Lower lobe of right lung (tissue), 2 donors: Measurements from ENCODE around the gene TWF2. TPM values are rescaled to one million over a fixed set of nuclear protein-coding genes. Genes with fewer than 3 reads are reported as not detected.

ENCODE experiments used
- ATAC-seq, 2 donors: fragments of 200-7000 bp; cut with Tn5 transposase; one replicate each; pipeline ENCODE4 v1.9.1; 2020 to 2022; ENCODE audit warnings: mild to moderate bottlenecking in 2 of 2, moderate library complexity in 2 of 2
- DNase-seq: peaks from one replicate; pipeline ENCODE4 v3.0.0-alpha.2; 2020
- H3K27ac ChIP-seq: fragments of 200-600 bp; one replicate; pipeline ENCODE4 v1.8.0; 2022
- H3K27me3 ChIP-seq: fragments of 200-600 bp; one replicate; pipeline ENCODE4 v1.8.0; 2022; ENCODE audit warnings: low read depth
- H3K36me3 ChIP-seq: fragments of 200-600 bp; one replicate; pipeline ENCODE4 v1.8.0; 2022; ENCODE audit warnings: mild to moderate bottlenecking
- H3K4me1 ChIP-seq: fragments of 200-600 bp; one replicate; pipeline ENCODE4 v1.8.0; 2022
- H3K4me3 ChIP-seq: fragments of 200-600 bp; one replicate; pipeline ENCODE4 v1.8.0; 2022; ENCODE audit warnings: mild to moderate bottlenecking
- H3K9me3 ChIP-seq: fragments of 200-600 bp; one replicate; pipeline ENCODE4 v1.8.0; 2022
- CTCF ChIP-seq: fragments of 200-600 bp; IDR thresholded peaks from one replicate; pipeline ENCODE4 v1.8.0; 2022; ENCODE audit warnings: antibody characterized with exemption, mild to moderate bottlenecking
- intact Hi-C: fragments of 100-400 bp; cut with DNase I; formaldehyde crosslinking; loops from one replicate; pipeline ENCODE4 v1.11.0; 2022
- total RNA-seq: library from RNA; stranded (reverse); fragmentation: NEBNext Ultra II Directional; extraction: Animal tissue kit (Norgen Biotek cat#: 25700); gene quantifications from one replicate; pipeline ENCODE4 v1.2.1, GENCODE V29; 2021
- donor health status: DM: no; HTN: yes; CAD: no; lungs with severe emphysema.

The TWF2 gene
- total RNA-seq, 1 donor from 2014 or later = 62.2 TPM

- intact Hi-C loops = no loop called here
- H3K9me3 ChIP-seq = no peaks in the 10 kb centered on the region
- no peak for TF ChIP-seq CTCF
- H3K4me1 ChIP-seq = peaks cover 21% of the 10 kb centered on the region
- H3K4me3 ChIP-seq = no peak overlapping the region
- no peaks in the 10 kb centered on the region for H3K27me3 ChIP-seq
- DNase-seq = no peak
- H3K36me3 ChIP-seq = peaks cover 94% of the 10 kb centered on the region
- H3K27ac ChIP-seq = no peak overlapping the region
- no peak for ATAC-seq
Observed at GRCh38 chr3:52256622-52257021, 17.7 kb upstream of the TWF2 start.

GRCh38 chr3:52256159-52256558, 17.2 kb upstream of the TWF2 start:
- peaks cover 93% of the 10 kb centered on the region for H3K36me3 ChIP-seq
- no peak overlapping the region for H3K27ac ChIP-seq
- no peak overlapping the region for H3K4me3 ChIP-seq
- peaks cover 21% of the 10 kb centered on the region for H3K4me1 ChIP-seq
- TF ChIP-seq CTCF = no peak
- DNase-seq (no peak), ATAC-seq (no peak)
- intact Hi-C loops = no loop called here
- no peaks in the 10 kb centered on the region for H3K27me3 ChIP-seq
- no peaks in the 10 kb centered on the region for H3K9me3 ChIP-seq

- ATAC-seq (no peak), DNase-seq (no peak)
- H3K36me3 ChIP-seq = peaks cover 93% of the 10 kb centered on the region
- TF ChIP-seq CTCF = no peak
- H3K4me1 ChIP-seq = peaks cover 21% of the 10 kb centered on the region
- H3K9me3 ChIP-seq = no peaks in the 10 kb centered on the region
- no peaks in the 10 kb centered on the region for H3K27me3 ChIP-seq
- H3K27ac ChIP-seq = no peak overlapping the region
- intact Hi-C loops = no loop called here
- H3K4me3 ChIP-seq = no peak overlapping the region
Observed at GRCh38 chr3:52254608-52255007, 15.7 kb upstream of the TWF2 start.

- Histone ChIP-seq H3K9me3 (no peaks in the 10 kb centered on the region), H3K27ac (peak overlapping the region; percentile 77), H3K4me3 (no peak overlapping the region), H3K36me3 (peaks cover 93% of the 10 kb centered on the region), H3K27me3 (no peaks in the 10 kb centered on the region), H3K4me1 (peaks cover 21% of the 10 kb centered on the region)
- DNase-seq (peak; percentile 85), ATAC-seq (peak; percentile 86 to 93)
- TF ChIP-seq CTCF = no peak
- intact Hi-C loops = no loop called here
Observed at GRCh38 chr3:52253314-52254304, 14.7 kb upstream of the TWF2 start.

GRCh38 chr3:52250122-52250521, 11.2 kb upstream of the TWF2 start:
- TF ChIP-seq CTCF = no peak
- DNase-seq (no peak), ATAC-seq (no peak)
- no peaks in the 10 kb centered on the region for H3K27me3 ChIP-seq
- no peaks in the 10 kb centered on the region for H3K9me3 ChIP-seq
- H3K36me3 ChIP-seq = peaks cover 66% of the 10 kb centered on the region
- H3K27ac ChIP-seq = no peak overlapping the region
- no peak overlapping the region for H3K4me3 ChIP-seq
- intact Hi-C loops = no loop called here
- H3K4me1 ChIP-seq = peaks cover 45% of the 10 kb centered on the region
